DOHH2 (cell line): ENCODE data around the gene TP53I11.

ENCODE experiments used
- H3F3A ChIP-seq: fragments of 200-600 bp; sonication (generic), shearing (Covaris generic); 2 replicates; pipeline ENCODE4 v1.6.0; 2016; ENCODE audit warnings: antibody characterized with exemption, mild to moderate bottlenecking; ENCODE audit not compliant: control insufficient read depth, insufficient read depth
- H3K27ac ChIP-seq: fragments of 200-600 bp; sonication (generic); 2 replicates; pipeline ENCODE4 v1.5.1; 2014; ENCODE audit warnings: low read depth, mild to moderate bottlenecking, low read length, moderate library complexity
- H3K27me3 ChIP-seq: fragments of 200-600 bp; sonication (generic); 2 replicates; pipeline ENCODE4 v1.6.1; 2014; ENCODE audit warnings: mild to moderate bottlenecking, low read length, mixed read lengths; ENCODE audit not compliant: control insufficient read depth
- H3K36me3 ChIP-seq: fragments of 200-600 bp; sonication (generic); 2 replicates; pipeline ENCODE4 v1.6.1; 2014; ENCODE audit warnings: mild to moderate bottlenecking, low read length, moderate library complexity, mixed read lengths; ENCODE audit not compliant: control insufficient read depth
- H3K4me1 ChIP-seq: fragments of 200-600 bp; sonication (generic); 2 replicates; pipeline ENCODE4 v1.6.1; 2014; ENCODE audit warnings: mild to moderate bottlenecking, low read length, mixed read lengths; ENCODE audit not compliant: control insufficient read depth
- H3K4me2 ChIP-seq: fragments of 200-600 bp; sonication (generic); 2 replicates; pipeline ENCODE4 v1.6.0; 2014; ENCODE audit warnings: mild to moderate bottlenecking, low read length, moderate library complexity
- H3K4me3 ChIP-seq: fragments of 200-600 bp; sonication (generic); 2 replicates; pipeline ENCODE4 v1.5.1; 2014; ENCODE audit warnings: mild to moderate bottlenecking, low read length, mixed read lengths
- H3K79me2 ChIP-seq: fragments of 200-600 bp; sonication (generic); 2 replicates; pipeline ENCODE4 v1.6.1; 2014; ENCODE audit warnings: mild to moderate bottlenecking, low read length, mixed read lengths; ENCODE audit not compliant: control insufficient read depth
- H3K9me2 ChIP-seq: fragments of 200-600 bp; sonication (generic); replicated peaks from 2 replicates; pipeline ENCODE4 v1.6.1; 2014; ENCODE audit warnings: mild to moderate bottlenecking, low read length, mixed read lengths; ENCODE audit not compliant: control insufficient read depth
- H3K9me3 ChIP-seq: fragments of 200-600 bp; sonication (generic); 2 replicates; pipeline ENCODE4 v1.6.1; 2014; ENCODE audit warnings: antibody characterized with exemption, low read length, mixed read lengths; ENCODE audit not compliant: control insufficient read depth, insufficient read depth
- H4K20me1 ChIP-seq: fragments of 200-600 bp; sonication (generic); 2 replicates; pipeline ENCODE4 v1.6.0; 2014; ENCODE audit warnings: low read depth, mild to moderate bottlenecking, antibody characterized with exemption, low read length, moderate library complexity; ENCODE audit not compliant: control insufficient read depth, insufficient read depth
- EZH2phosphoT487 ChIP-seq: fragments of 200-600 bp; sonication (generic); IDR thresholded peaks from 2 replicates; pipeline ENCODE4 v1.6.1; 2017; ENCODE audit warnings: borderline replicate concordance, mild to moderate bottlenecking, antibody characterized with exemption, low read length, moderate library complexity, mixed read lengths
- TF ChIP-seq, protein P1 (sequence below): fragments of 200-600 bp; sonication (generic); IDR thresholded peaks from one replicate; pipeline ENCODE4 v1.5.1; 2014; ENCODE audit warnings: antibody characterized with exemption, mild to moderate bottlenecking, low read depth, low read length; ENCODE audit not compliant: poor library complexity, severe bottlenecking

Gene TP53I11

GRCh38 chr11:44978961-44979331, 28.3 kb upstream of the TP53I11 start:
- Histone ChIP-seq H3K9me3 (no peaks in the 10 kb centered on the region), H3K4me1 (peaks cover 3% of the 10 kb centered on the region; the same call in 1 of the 2 replicates), H3K9me2 (no peaks in the 10 kb centered on the region), H3K4me2 (no peak overlapping the region), H3F3A (no peaks in the 10 kb centered on the region), H3K27ac (no peak overlapping the region), H3K79me2 (no peaks in the 10 kb centered on the region), H3K27me3 (0 out of 2 replicates have a peak, but pooled peaks cover 4% of the 10 kb centered on the region), H3K36me3 (no peaks in the 10 kb centered on the region), H3K4me3 (no peak overlapping the region), H4K20me1 (no peaks in the 10 kb centered on the region)
- TF ChIP-seq EZH2phosphoT487: no peak
- TF ChIP-seq, protein P1, sequence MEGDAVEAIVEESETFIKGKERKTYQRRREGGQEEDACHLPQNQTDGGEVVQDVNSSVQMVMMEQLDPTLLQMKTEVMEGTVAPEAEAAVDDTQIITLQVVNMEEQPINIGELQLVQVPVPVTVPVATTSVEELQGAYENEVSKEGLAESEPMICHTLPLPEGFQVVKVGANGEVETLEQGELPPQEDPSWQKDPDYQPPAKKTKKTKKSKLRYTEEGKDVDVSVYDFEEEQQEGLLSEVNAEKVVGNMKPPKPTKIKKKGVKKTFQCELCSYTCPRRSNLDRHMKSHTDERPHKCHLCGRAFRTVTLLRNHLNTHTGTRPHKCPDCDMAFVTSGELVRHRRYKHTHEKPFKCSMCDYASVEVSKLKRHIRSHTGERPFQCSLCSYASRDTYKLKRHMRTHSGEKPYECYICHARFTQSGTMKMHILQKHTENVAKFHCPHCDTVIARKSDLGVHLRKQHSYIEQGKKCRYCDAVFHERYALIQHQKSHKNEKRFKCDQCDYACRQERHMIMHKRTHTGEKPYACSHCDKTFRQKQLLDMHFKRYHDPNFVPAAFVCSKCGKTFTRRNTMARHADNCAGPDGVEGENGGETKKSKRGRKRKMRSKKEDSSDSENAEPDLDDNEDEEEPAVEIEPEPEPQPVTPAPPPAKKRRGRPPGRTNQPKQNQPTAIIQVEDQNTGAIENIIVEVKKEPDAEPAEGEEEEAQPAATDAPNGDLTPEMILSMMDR: no peak

DNA sequence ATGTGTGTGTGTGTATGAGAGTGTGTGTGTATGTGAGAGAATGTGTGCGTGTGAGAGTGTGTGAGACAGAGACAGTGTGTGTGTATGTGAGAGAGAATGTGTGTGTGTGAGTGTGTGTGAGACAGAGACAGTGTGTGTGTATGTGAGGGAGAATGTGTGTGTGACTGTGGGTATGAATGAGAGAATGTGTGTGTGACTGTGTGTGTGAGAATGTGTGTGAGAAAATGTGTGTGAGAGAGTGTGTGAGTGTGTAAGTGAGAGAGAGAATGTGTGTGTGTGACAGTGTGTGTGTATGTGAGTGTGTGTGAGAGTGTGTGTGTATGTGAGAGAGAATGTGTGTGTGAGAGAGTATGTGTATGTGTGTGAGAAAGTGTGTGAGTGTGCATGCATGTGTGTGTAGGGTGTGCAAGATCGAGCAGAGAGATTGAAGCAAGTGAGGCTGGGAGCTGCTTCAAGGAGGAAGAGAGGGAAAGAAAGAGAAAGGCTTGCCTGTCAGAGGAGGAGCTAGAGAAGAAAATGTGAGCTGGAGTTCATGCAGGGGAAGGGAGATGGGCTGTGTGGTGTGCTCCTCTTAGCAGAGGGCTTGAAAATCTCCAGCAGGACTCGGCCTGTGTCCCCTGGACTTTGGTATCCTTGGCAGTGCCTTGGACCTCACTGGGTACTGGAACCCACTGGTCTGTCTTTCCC, 27.7 kb upstream of the TP53I11 start:
- peaks cover 3% of the 10 kb centered on the region; the same call in 1 of the 2 replicates for H3K4me1 ChIP-seq
- no peaks in the 10 kb centered on the region for H3K9me3 ChIP-seq
- 0 out of 2 replicates have a peak, but pooled peaks cover 4% of the 10 kb centered on the region for H3K27me3 ChIP-seq
- H3K27ac ChIP-seq: no peak overlapping the region
- H4K20me1 ChIP-seq: no peaks in the 10 kb centered on the region
- H3K9me2 ChIP-seq: no peaks in the 10 kb centered on the region
- no peaks in the 10 kb centered on the region for H3F3A ChIP-seq
- no peak overlapping the region for H3K4me2 ChIP-seq
- no peak for TF ChIP-seq EZH2phosphoT487
- TF ChIP-seq, protein P1: no peak
- H3K4me3 ChIP-seq: no peak overlapping the region
- H3K79me2 ChIP-seq: no peaks in the 10 kb centered on the region
- no peaks in the 10 kb centered on the region for H3K36me3 ChIP-seq

GRCh38 chr11:44977493-44977984, 26.9 kb upstream of the TP53I11 start:
- Histone ChIP-seq H3K4me3 (no peak overlapping the region), H3F3A (no peaks in the 10 kb centered on the region), H3K36me3 (no peaks in the 10 kb centered on the region), H3K9me2 (no peaks in the 10 kb centered on the region), H3K4me1 (peaks cover 3% of the 10 kb centered on the region; the same call in 1 of the 2 replicates), H3K27me3 (0 out of 2 replicates have a peak, but pooled peaks cover 4% of the 10 kb centered on the region), H3K27ac (no peak overlapping the region), H3K4me2 (no peak overlapping the region), H3K79me2 (no peaks in the 10 kb centered on the region), H4K20me1 (no peaks in the 10 kb centered on the region), H3K9me3 (no peaks in the 10 kb centered on the region)
- no peak for TF ChIP-seq EZH2phosphoT487
- TF ChIP-seq, protein P1: peak; percentile 38
